Stimulated activated naive CD4-positive, alpha-beta T cell (primary cell): ENCODE measurements around the gene CSF1.

Experiments
- DNase-seq, 6 experiments: peaks; one replicate each; lab custom pipeline; 2025; lab: John Stamatoyannopoulos, UW

The CSF1 gene

GRCh38 chr1:109901524-109902145 lies 9.0 kb upstream of the CSF1 start:
- DNase-seq, result no peak

- no peak for DNase-seq
Observed at GRCh38 chr1:109902204-109902985, 8.3 kb upstream of the CSF1 start.

- DNase-seq, result no peak
Observed at GRCh38 chr1:109903376-109903930, 7.2 kb upstream of the CSF1 start.

- no peak for DNase-seq
Observed at GRCh38 chr1:109904105-109904817, 6.4 kb upstream of the CSF1 start.

- DNase-seq, result no peak
Observed at GRCh38 chr1:109905491-109905890, 5.2 kb upstream of the CSF1 start.

- peak in 5 of 6 experiments; percentile 6 to 73 (median 66) for DNase-seq
Observed at GRCh38 chr1:109906160-109906838, 4.3 kb upstream of the CSF1 start.

GRCh38 chr1:109906839-109907180 lies 3.8 kb upstream of the CSF1 start:
- no peak for DNase-seq

GRCh38 chr1:109907190-109907774 lies 3.4 kb upstream of the CSF1 start:
- no peak for DNase-seq

- DNase-seq, result no peak
Observed at GRCh38 chr1:109908836-109909235, 1.8 kb upstream of the CSF1 start.

GRCh38 chr1:109909561-109909960 lies 1.1 kb upstream of the CSF1 start:
- DNase-seq, result no peak

GRCh38 chr1:109910963-109911798 lies 532 bp downstream of the CSF1 start:
- peak in 1 of 6 experiments; percentile 13 for DNase-seq

GRCh38 chr1:109912214-109912861 lies 1.7 kb downstream of the CSF1 start:
- no peak for DNase-seq

GRCh38 chr1:109912873-109913272 lies 2.2 kb downstream of the CSF1 start:
- DNase-seq, result no peak

- no peak for DNase-seq
Observed at GRCh38 chr1:109913360-109913879, 2.8 kb downstream of the CSF1 start.

GRCh38 chr1:109914587-109915240 lies 4.1 kb downstream of the CSF1 start:
- DNase-seq, result no peak

- DNase-seq, result no peak
Observed at GRCh38 chr1:109917051-109917767, 6.6 kb downstream of the CSF1 start.

- no peak for DNase-seq
Observed at GRCh38 chr1:109917768-109918606, 7.3 kb downstream of the CSF1 start.

GRCh38 chr1:109918671-109919070 lies 8.0 kb downstream of the CSF1 start:
- no peak for DNase-seq
